K562 (cell line): ENCODE data around the gene C16orf92. TPM values are rescaled to one million over a fixed set of nuclear protein-coding genes. Genes with fewer than 3 reads are reported as not detected.

Experiments used
- CCAR2 ChIP-seq: fragments of 200-400 bp; formaldehyde crosslinking; IDR thresholded peaks from 2 replicates; pipeline ENCODE4 v1.6.1; 2017; ENCODE audit warnings: mild to moderate bottlenecking, low read depth, low read length
- CLOCK ChIP-seq: fragments of 250-450 bp; sonication (Bioruptor Pico); IDR thresholded peaks from 2 replicates; pipeline ENCODE4 v1.4.0; 2020; ENCODE audit warnings: mild to moderate bottlenecking, moderate library complexity, borderline replicate concordance
- HEY1 ChIP-seq: fragments of 250-450 bp; sonication (Bioruptor Pico); IDR thresholded peaks from 2 replicates; pipeline ENCODE4 v1.5.0; 2020; ENCODE audit warnings: mild to moderate bottlenecking, moderate library complexity, borderline replicate concordance
- MYC ChIP-seq, 2 experiments: fragments of 250-450 bp in 1 of 2; sonication (Bioruptor Pico) in 1 of 2; IDR thresholded peaks; 2 replicates each; pipeline versions ENCODE4 v1.5.1 to v1.6.1; 2012 to 2021; ENCODE audit warnings: low read depth in 2 of 2, borderline replicate concordance in 1 of 2, improper control_type of control experiment in 1 of 2, low read length in 1 of 2, mild to moderate bottlenecking in 1 of 2, moderate library complexity in 1 of 2
- PHB2 ChIP-seq: fragments of 450-650 bp; IDR thresholded peaks from 2 replicates; pipeline ENCODE4 v1.6.1; 2017; ENCODE audit warnings: low read depth
- PKNOX1 ChIP-seq: fragments of 450-650 bp; IDR thresholded peaks from 2 replicates; pipeline ENCODE4 v1.6.1; 2016
- ZNF699 ChIP-seq: fragments of 250-450 bp; sonication (Bioruptor Pico); IDR thresholded peaks from 2 replicates; pipeline ENCODE4 v1.8.0; 2021; ENCODE audit warnings: mild to moderate bottlenecking, moderate library complexity; ENCODE audit not compliant: insufficient replicate concordance
- ZNF75A ChIP-seq: fragments of 450-650 bp; formaldehyde crosslinking; IDR thresholded peaks from 2 replicates; pipeline ENCODE4 v1.4.0; 2020; ENCODE audit warnings: mild to moderate bottlenecking
- polyA plus RNA-seq, 8 experiments: library from polyadenylated mRNA; depleted of rRNA in 4 of 8; stranded (reverse) in 5 of 8; unstranded in 3 of 8; fragments of >200 nt; fragmentation: Nextera tagmentation in 2 of 8; fragmentation: Illumina TruSeq in 1 of 8; extraction: Ambion mirVana in 2 of 8; extraction: Trizol in 1 of 8; gene quantifications; 2 replicates each; pipeline versions ENCODE4 v1.2.1 to v1.2.3, GENCODE V29; 2011 to 2014; ENCODE audit warnings: inconsistent platforms in 1 of 8, missing spikeins in 1 of 8
- total RNA-seq, 7 experiments: library from RNA; depleted of rRNA in 6 of 7; stranded (reverse); fragments of >200 nt in 6 of 7; fragmentation: Illumina TruSeq in 2 of 7; extraction: Trizol in 2 of 7; gene quantifications; 2 replicates each; pipeline versions ENCODE4 v1.2.1 to v1.2.3, GENCODE V29; 2011 to 2021; ENCODE audit warnings: low replicate concordance in 1 of 7
- TF ChIP-seq, protein P1 (sequence below): sonication (generic); formaldehyde crosslinking; IDR thresholded peaks from 2 replicates; pipeline ENCODE4 v1.8.0; 2022; ENCODE audit warnings: mild to moderate bottlenecking, missing genetic modification reagents
- TF ChIP-seq, protein P2 (sequence below): sonication (generic); formaldehyde crosslinking; IDR thresholded peaks from 2 replicates; pipeline ENCODE4 v1.8.0; 2022; ENCODE audit warnings: mild to moderate bottlenecking, low read depth, missing genetic modification reagents
- TF ChIP-seq, protein P3 (sequence below): sonication (generic); formaldehyde crosslinking; IDR thresholded peaks from 2 replicates; pipeline ENCODE4 v1.8.0; 2022; ENCODE audit warnings: missing genetic modification reagents, mild to moderate bottlenecking, borderline replicate concordance
- TF ChIP-seq, protein P4 (sequence below), 2 experiments: fragments of 450-650 bp in 1 of 2; sonication (generic) in 1 of 2; formaldehyde crosslinking in 1 of 2; IDR thresholded peaks in 1 of 2; conservative IDR thresholded peaks in 1 of 2; 2 replicates each; pipeline versions ENCODE4 v1.6.1 to v1.8.1; 2016 to 2023; ENCODE audit warnings: mild to moderate bottlenecking in 2 of 2, moderate library complexity in 2 of 2, inconsistent platforms in 1 of 2, missing genetic modification reagents in 1 of 2

C16orf92 gene
- total and polyA plus RNA-seq, 9 of the 15 experiments (the other 6 are each of a cell fraction or from before 2014, with no cell fraction given), result not detected

DNA sequence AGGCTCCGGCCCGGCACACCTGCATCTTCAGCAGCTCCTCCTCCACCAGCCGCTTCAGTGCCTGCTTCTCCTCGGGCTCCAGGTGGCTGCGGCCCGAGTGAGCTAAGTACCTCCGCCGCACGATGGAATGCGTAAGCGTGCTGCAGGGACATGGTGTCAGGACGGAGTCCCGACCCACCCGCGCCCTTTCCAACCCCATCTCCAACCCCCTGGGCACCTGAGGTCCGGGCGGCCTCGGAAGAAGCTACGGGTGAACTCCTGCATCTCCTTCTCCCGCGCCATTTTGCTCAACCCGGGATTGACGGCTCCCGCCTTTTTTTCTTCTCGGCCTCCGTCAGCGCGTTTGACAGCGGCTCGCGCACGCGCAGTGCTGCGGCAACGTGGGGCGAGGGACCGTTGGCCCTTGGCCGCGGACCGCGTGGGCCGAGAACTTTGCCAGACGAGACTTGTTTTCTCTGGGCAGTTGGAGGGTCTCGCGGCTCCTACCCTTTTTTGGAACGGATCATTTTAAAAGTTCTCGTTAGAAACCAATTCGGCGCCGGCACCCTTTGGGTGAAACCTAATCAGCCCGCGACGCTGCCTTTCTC is 27.6 kb upstream of the C16orf92 start, which contains the start of gene HIRIP3 (continued):
- TF ChIP-seq, protein P1, sequence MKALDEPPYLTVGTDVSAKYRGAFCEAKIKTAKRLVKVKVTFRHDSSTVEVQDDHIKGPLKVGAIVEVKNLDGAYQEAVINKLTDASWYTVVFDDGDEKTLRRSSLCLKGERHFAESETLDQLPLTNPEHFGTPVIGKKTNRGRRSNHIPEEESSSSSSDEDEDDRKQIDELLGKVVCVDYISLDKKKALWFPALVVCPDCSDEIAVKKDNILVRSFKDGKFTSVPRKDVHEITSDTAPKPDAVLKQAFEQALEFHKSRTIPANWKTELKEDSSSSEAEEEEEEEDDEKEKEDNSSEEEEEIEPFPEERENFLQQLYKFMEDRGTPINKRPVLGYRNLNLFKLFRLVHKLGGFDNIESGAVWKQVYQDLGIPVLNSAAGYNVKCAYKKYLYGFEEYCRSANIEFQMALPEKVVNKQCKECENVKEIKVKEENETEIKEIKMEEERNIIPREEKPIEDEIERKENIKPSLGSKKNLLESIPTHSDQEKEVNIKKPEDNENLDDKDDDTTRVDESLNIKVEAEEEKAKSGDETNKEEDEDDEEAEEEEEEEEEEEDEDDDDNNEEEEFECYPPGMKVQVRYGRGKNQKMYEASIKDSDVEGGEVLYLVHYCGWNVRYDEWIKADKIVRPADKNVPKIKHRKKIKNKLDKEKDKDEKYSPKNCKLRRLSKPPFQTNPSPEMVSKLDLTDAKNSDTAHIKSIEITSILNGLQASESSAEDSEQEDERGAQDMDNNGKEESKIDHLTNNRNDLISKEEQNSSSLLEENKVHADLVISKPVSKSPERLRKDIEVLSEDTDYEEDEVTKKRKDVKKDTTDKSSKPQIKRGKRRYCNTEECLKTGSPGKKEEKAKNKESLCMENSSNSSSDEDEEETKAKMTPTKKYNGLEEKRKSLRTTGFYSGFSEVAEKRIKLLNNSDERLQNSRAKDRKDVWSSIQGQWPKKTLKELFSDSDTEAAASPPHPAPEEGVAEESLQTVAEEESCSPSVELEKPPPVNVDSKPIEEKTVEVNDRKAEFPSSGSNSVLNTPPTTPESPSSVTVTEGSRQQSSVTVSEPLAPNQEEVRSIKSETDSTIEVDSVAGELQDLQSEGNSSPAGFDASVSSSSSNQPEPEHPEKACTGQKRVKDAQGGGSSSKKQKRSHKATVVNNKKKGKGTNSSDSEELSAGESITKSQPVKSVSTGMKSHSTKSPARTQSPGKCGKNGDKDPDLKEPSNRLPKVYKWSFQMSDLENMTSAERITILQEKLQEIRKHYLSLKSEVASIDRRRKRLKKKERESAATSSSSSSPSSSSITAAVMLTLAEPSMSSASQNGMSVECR (CRISPR knock-in tag), result peak; percentile 13; the same call in 1 of the 2 replicates
- TF ChIP-seq PKNOX1 (peak; percentile 88), ZNF699 (CRISPR knock-in tag) (no peak), PHB2 (no peak), CCAR2 (no peak), ZNF75A (CRISPR knock-in tag) (0 out of 2 replicates have a peak, but pooled peaks have one; percentile 37), MYC (IDR thresholded peaks at IDR 0.05; ENCODE audit: low read depth, low read length) (peak; percentile 96), MYC (CRISPR knock-in tag; IDR thresholded peaks at IDR 0.05; ENCODE audit: borderline replicate concordance, low read depth) (peak; percentile 93), HEY1 (CRISPR knock-in tag) (no peak), CLOCK (CRISPR knock-in tag) (no peak)
- TF ChIP-seq, protein P2, sequence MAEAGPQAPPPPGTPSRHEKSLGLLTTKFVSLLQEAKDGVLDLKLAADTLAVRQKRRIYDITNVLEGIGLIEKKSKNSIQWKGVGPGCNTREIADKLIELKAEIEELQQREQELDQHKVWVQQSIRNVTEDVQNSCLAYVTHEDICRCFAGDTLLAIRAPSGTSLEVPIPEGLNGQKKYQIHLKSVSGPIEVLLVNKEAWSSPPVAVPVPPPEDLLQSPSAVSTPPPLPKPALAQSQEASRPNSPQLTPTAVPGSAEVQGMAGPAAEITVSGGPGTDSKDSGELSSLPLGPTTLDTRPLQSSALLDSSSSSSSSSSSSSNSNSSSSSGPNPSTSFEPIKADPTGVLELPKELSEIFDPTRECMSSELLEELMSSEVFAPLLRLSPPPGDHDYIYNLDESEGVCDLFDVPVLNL (CRISPR knock-in tag), result no peak
- TF ChIP-seq, protein P3, sequence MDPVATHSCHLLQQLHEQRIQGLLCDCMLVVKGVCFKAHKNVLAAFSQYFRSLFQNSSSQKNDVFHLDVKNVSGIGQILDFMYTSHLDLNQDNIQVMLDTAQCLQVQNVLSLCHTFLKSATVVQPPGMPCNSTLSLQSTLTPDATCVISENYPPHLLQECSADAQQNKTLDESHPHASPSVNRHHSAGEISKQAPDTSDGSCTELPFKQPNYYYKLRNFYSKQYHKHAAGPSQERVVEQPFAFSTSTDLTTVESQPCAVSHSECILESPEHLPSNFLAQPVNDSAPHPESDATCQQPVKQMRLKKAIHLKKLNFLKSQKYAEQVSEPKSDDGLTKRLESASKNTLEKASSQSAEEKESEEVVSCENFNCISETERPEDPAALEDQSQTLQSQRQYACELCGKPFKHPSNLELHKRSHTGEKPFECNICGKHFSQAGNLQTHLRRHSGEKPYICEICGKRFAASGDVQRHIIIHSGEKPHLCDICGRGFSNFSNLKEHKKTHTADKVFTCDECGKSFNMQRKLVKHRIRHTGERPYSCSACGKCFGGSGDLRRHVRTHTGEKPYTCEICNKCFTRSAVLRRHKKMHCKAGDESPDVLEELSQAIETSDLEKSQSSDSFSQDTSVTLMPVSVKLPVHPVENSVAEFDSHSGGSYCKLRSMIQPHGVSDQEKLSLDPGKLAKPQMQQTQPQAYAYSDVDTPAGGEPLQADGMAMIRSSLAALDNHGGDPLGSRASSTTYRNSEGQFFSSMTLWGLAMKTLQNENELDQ (CRISPR knock-in tag), result no peak
- TF ChIP-seq, protein P4, sequence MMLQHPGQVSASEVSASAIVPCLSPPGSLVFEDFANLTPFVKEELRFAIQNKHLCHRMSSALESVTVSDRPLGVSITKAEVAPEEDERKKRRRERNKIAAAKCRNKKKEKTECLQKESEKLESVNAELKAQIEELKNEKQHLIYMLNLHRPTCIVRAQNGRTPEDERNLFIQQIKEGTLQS (IDR thresholded peaks at IDR 0.05), result no peak
- TF ChIP-seq, protein P4 (CRISPR knock-in tag; conservative IDR thresholded peaks at IDR 0.05), result no peak
